ENCODE data around the gene CACNA1F.
A peak's percentile ranks its signal among the peaks of the same experiment; 100 is the strongest.

The CACNA1F gene

GRCh38 chrX:49230500-49231232, 2.5 kb downstream of the CACNA1F start:
- peak; percentile 46 for DNase-seq (ENCODE audit: low spot score)

- DNase-seq (ENCODE audit: low spot score), result no peak
Measured at GRCh38 chrX:49228185-49228584, 5.0 kb downstream of the CACNA1F start.

- no peak for DNase-seq (ENCODE audit: low spot score)
Measured at GRCh38 chrX:49227726-49228125, 5.4 kb downstream of the CACNA1F start.

GRCh38 chrX:49226946-49227345, 6.2 kb downstream of the CACNA1F start:
- DNase-seq (ENCODE audit: low spot score), result no peak

- no peak for DNase-seq (ENCODE audit: low spot score)
Measured at GRCh38 chrX:49225858-49226257, 7.3 kb downstream of the CACNA1F start.

- no peak for DNase-seq (ENCODE audit: low spot score)
Measured at GRCh38 chrX:49221868-49222267, 11.3 kb downstream of the CACNA1F start.

- no peak for DNase-seq (ENCODE audit: low spot score)
Measured at GRCh38 chrX:49220100-49220499, 13.0 kb downstream of the CACNA1F start.

GRCh38 chrX:49214996-49215526, 18.1 kb downstream of the CACNA1F start:
- no peak for DNase-seq (ENCODE audit: low spot score)

- no peak for DNase-seq (ENCODE audit: low spot score)
Measured at GRCh38 chrX:49214416-49214815, 18.7 kb downstream of the CACNA1F start.

- DNase-seq (ENCODE audit: low spot score), result no peak
Measured at GRCh38 chrX:49212861-49213260, 20.3 kb downstream of the CACNA1F start.

GRCh38 chrX:49212209-49212608, 20.9 kb downstream of the CACNA1F start:
- DNase-seq (ENCODE audit: low spot score), result no peak

- no peak for DNase-seq (ENCODE audit: low spot score)
Measured at GRCh38 chrX:49211074-49211473, 22.1 kb downstream of the CACNA1F start.

GRCh38 chrX:49210406-49210805, 22.7 kb downstream of the CACNA1F start:
- DNase-seq (ENCODE audit: low spot score), result no peak

- no peak for DNase-seq (ENCODE audit: low spot score)
Measured at GRCh38 chrX:49209434-49210251, 23.5 kb downstream of the CACNA1F start.

GRCh38 chrX:49208399-49208798, 24.7 kb downstream of the CACNA1F start:
- no peak for DNase-seq (ENCODE audit: low spot score)

GRCh38 chrX:49206543-49206942, 26.6 kb downstream of the CACNA1F start:
- DNase-seq (ENCODE audit: low spot score), result no peak

GRCh38 chrX:49205443-49205842, 27.7 kb downstream of the CACNA1F start:
- no peak for DNase-seq (ENCODE audit: low spot score)

- DNase-seq (ENCODE audit: low spot score), result no peak
Measured at GRCh38 chrX:49204709-49205108, 28.4 kb downstream of the CACNA1F start.

- no peak for DNase-seq (ENCODE audit: low spot score)
Measured at GRCh38 chrX:49204017-49204416, 29.1 kb downstream of the CACNA1F start.

- no peak for DNase-seq (ENCODE audit: low spot score)
Measured at GRCh38 chrX:49203536-49203935, 29.6 kb downstream of the CACNA1F start.

GRCh38 chrX:49202022-49202421, 31.1 kb downstream of the CACNA1F start:
- no peak for DNase-seq (ENCODE audit: low spot score)

- peak; percentile 88 for DNase-seq (ENCODE audit: low spot score)
Measured at GRCh38 chrX:49199906-49200771, 33.0 kb downstream of the CACNA1F start, which contains the start of gene SYP. Gene SYP, minus strand, starts transcription at chrX:49200193. Its CDS starts 7 bp downstream, at chrX:49200186.

All from CD4-positive, alpha-beta T cell treated with Interleukin-6 at 100 ng/mL for 8 hours (primary cell).